PC-3 (cell line): ENCODE results near the gene ANK2.

Experiments
- EZH2 ChIP-seq: fragments of 300-600 bp; sonication (generic); IDR thresholded peaks from one replicate; pipeline ENCODE4 v1.6.1; 2017; ENCODE audit warnings: antibody characterized with exemption, mild to moderate bottlenecking, low read length; ENCODE audit not compliant: unreplicated experiment
- EZH2phosphoT487 ChIP-seq: fragments of 300-600 bp; sonication (generic); IDR thresholded peaks from 2 replicates; pipeline ENCODE4 v1.6.1; 2018; ENCODE audit warnings: mild to moderate bottlenecking, antibody characterized with exemption, low read length, borderline replicate concordance
- TF ChIP-seq, protein P1 (sequence below): fragments of 300-600 bp; sonication (generic); conservative IDR thresholded peaks from 2 replicates; pipeline ENCODE4 v1.5.1; 2017; ENCODE audit warnings: antibody characterized with exemption, low read depth, mild to moderate bottlenecking, low read length

DNA sequence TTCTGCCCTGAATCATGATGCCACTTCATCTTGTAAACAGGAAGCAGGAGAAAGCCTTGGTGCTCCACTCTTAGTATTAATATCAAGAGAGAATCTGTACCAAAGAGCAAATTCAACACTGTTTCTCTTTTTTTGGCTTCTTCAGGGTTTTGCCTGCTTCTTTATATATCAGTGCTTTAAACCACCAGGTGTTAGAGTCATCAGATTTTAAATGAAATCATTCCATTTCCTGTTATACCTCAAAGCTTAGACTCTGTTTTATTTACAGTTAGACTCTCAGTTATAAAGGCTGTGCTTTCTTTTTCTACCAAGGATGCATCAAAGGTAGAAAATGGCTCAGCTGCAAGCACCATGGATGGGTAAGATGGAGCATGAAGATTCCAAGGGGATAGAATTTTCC lies 361.2 kb downstream of the ANK2 start:
- no peak for TF ChIP-seq EZH2
- TF ChIP-seq, protein P1, sequence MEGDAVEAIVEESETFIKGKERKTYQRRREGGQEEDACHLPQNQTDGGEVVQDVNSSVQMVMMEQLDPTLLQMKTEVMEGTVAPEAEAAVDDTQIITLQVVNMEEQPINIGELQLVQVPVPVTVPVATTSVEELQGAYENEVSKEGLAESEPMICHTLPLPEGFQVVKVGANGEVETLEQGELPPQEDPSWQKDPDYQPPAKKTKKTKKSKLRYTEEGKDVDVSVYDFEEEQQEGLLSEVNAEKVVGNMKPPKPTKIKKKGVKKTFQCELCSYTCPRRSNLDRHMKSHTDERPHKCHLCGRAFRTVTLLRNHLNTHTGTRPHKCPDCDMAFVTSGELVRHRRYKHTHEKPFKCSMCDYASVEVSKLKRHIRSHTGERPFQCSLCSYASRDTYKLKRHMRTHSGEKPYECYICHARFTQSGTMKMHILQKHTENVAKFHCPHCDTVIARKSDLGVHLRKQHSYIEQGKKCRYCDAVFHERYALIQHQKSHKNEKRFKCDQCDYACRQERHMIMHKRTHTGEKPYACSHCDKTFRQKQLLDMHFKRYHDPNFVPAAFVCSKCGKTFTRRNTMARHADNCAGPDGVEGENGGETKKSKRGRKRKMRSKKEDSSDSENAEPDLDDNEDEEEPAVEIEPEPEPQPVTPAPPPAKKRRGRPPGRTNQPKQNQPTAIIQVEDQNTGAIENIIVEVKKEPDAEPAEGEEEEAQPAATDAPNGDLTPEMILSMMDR, result no peak
- TF ChIP-seq EZH2phosphoT487, result no peak
